ENCODE results near the gene GIGYF2.
"Not testable (repeated sequence)": the region's sequence is repeated elsewhere in the genome, so short reads cannot be mapped to it uniquely, and the experiment has no call there.

GIGYF2 gene

DNA sequence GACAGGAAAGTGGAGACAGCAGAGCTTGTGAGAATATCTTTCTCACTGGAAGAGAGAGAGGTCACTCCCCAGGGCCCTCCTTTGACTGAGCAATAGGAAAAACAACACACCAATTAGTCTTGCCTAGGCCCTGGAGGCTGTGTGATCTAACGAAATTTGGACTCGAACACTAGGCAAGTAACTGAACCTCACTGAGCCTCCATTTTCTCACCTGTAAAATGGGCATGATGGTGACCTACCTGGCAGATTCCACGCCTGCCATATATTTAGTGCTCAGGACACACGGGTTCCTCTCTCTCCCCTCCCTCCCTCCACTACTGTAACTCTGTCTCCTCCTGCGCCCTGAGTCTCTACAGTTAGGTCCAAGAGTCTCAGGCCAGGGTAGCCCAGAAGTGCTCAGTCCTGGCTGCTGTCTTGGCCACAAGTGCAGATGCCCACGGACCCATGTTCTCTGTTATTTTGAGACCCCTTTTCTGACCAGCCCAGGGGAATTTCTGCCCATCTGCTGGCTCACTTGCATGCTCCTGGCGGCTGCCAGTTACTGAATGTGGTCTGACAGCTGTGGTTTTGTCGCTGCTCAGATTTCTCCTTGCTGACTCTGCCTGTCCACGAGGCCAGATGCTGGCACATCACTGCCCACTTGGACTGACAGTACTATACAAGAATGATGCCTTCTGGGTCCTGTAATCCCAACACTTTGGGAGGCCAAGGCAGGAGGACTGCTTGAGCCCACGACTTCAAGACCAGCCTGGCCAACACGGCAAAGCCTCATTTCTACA, 9.6 kb upstream of the GIGYF2 start:
- no peak for TF ChIP-seq TOX (CRISPR knock-in tag; IDR thresholded peaks at IDR 0.05; ENCODE audit: borderline replicate concordance)
- TF ChIP-seq ZFP3 (CRISPR knock-in tag; IDR thresholded peaks at IDR 0.05), result no peak
- no peak for TF ChIP-seq SNAI2 (CRISPR knock-in tag; IDR thresholded peaks at IDR 0.05)
- no peak for TF ChIP-seq TCF4 (CRISPR knock-in tag; IDR thresholded peaks at IDR 0.05; ENCODE audit: borderline replicate concordance)
- TF ChIP-seq BACH2 (CRISPR knock-in tag; IDR thresholded peaks at IDR 0.05; ENCODE audit: borderline replicate concordance), result no peak
- no peak for TF ChIP-seq ESRRG (CRISPR knock-in tag; IDR thresholded peaks at IDR 0.05)
- TF ChIP-seq, protein P1, sequence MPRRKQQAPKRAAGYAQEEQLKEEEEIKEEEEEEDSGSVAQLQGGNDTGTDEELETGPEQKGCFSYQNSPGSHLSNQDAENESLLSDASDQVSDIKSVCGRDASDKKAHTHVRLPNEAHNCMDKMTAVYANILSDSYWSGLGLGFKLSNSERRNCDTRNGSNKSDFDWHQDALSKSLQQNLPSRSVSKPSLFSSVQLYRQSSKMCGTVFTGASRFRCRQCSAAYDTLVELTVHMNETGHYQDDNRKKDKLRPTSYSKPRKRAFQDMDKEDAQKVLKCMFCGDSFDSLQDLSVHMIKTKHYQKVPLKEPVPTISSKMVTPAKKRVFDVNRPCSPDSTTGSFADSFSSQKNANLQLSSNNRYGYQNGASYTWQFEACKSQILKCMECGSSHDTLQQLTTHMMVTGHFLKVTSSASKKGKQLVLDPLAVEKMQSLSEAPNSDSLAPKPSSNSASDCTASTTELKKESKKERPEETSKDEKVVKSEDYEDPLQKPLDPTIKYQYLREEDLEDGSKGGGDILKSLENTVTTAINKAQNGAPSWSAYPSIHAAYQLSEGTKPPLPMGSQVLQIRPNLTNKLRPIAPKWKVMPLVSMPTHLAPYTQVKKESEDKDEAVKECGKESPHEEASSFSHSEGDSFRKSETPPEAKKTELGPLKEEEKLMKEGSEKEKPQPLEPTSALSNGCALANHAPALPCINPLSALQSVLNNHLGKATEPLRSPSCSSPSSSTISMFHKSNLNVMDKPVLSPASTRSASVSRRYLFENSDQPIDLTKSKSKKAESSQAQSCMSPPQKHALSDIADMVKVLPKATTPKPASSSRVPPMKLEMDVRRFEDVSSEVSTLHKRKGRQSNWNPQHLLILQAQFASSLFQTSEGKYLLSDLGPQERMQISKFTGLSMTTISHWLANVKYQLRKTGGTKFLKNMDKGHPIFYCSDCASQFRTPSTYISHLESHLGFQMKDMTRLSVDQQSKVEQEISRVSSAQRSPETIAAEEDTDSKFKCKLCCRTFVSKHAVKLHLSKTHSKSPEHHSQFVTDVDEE (CRISPR knock-in tag; IDR thresholded peaks at IDR 0.05), result no peak
- TF ChIP-seq, protein P2, sequence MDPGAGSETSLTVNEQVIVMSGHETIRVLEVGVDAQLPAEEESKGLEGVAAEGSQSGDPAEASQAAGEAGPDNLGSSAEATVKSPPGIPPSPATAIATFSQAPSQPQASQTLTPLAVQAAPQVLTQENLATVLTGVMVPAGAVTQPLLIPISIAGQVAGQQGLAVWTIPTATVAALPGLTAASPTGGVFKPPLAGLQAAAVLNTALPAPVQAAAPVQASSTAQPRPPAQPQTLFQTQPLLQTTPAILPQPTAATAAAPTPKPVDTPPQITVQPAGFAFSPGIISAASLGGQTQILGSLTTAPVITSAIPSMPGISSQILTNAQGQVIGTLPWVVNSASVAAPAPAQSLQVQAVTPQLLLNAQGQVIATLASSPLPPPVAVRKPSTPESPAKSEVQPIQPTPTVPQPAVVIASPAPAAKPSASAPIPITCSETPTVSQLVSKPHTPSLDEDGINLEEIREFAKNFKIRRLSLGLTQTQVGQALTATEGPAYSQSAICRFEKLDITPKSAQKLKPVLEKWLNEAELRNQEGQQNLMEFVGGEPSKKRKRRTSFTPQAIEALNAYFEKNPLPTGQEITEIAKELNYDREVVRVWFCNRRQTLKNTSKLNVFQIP (CRISPR knock-in tag; IDR thresholded peaks at IDR 0.05; ENCODE audit: borderline replicate concordance, low read depth), result no peak
- no peak for TF ChIP-seq ARNTL (CRISPR knock-in tag; IDR thresholded peaks at IDR 0.05; ENCODE audit: borderline replicate concordance, low read depth)
- no peak for TF ChIP-seq ZNF565 (CRISPR knock-in tag; conservative IDR thresholded peaks at IDR 0.05; ENCODE audit: low read depth)
- no peak for ATAC-seq

DNA sequence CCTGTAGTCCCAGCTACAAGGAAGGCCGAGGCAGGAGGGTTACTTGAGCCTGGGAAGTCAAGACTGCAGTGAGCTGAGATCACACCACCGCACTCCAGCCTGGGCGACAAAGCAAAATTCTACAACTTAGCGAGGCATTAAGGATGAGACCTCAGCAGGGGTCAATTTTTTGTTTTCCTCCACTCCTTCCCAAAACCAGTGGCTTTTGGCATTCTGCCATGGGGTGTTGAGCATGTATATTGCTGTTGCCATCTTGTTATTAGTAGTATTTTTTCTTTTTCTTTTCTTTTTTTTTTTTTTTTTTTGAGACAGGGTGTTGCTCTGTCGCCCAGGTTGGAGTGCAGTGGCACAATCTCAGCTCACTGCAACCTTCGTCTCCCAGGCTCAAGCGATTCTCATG, 8.9 kb upstream of the GIGYF2 start:
- no peak for ATAC-seq
- TF ChIP-seq CSDC2 (CRISPR knock-in tag; IDR thresholded peaks at IDR 0.05) (no peak), TOX (CRISPR knock-in tag; IDR thresholded peaks at IDR 0.05; ENCODE audit: borderline replicate concordance) (no peak)

DNA sequence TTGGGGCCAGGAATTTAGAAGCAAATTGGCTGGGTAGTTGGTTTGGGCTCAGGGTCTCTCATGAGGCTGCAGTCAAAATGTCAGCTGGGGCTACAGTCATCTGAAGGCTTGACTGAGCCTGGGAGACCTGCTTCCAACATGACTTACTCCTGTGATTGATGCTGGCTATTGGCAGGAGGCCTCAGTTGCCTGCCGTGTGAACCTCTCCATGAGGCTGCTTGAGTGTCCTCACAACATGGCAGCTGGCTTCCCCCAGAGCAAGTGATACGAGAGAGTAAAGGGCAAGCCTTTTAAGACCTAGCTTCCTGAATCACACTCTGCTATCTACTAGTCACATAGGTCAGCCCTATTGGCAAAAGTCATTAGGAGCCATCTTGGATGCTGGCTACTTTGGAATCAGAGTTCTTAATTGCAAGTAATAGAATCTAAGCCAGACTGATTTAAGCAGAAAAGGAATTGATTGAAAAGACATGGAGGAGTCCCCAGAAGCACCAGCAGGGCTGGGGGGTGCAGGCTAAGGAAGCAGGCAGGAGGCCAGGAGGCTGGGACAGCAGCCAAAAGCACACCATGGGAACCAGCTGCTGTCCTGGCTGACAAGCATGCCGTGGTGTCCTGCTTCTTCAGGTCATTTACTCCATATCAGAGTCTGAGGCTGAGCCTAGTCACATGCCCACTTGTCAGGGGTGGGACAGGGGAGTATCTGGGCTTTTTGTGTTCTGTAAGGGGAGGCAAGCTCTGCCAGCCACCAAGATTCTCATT, 7.8 kb upstream of the GIGYF2 start:
- TF ChIP-seq RARB (CRISPR knock-in tag; IDR thresholded peaks at IDR 0.05), result no peak
- TF ChIP-seq ZNF565 (CRISPR knock-in tag; conservative IDR thresholded peaks at IDR 0.05; ENCODE audit: low read depth), result peak; percentile 92
- peak; percentile 86 for ATAC-seq

DNA sequence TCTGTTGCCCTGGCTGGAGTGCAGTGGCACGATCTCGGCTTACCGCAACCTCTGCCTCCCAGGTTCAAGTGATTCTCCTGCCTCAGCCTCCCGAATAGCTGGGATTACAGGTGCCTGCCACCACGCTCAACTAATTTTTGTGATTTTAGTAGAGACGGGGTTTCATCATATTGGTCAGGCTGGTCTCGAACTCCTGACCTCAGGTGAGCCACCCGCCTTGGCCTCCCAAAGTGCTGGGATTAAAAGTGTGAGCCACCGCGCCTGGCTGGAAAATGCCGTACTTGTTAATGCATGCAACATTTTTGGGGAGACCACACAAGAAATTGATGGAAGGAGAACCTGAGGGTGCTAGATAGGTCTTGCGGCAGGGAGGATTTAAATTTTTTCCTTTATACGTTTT, 6.0 kb upstream of the GIGYF2 start:
- not testable (repeated sequence) for ATAC-seq

DNA sequence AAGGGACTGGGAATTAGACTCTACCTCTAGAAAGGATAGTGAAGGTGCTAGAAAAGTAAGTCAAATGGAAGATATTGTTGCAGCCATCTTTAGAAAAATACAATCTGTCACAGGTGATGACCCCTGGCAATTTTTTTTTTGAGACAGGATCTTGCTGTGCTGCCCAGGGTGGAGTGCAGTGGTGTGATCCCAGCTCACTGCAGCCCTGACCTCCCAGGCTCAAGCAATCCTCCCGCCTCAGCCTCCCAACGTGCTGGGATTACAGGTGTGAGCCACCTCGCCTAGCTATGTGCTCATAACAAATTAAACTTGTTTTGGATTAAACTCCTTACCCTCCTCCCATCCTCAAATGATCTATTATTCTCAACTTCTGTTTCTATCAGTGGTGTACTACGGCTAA, 3.8 kb upstream of the GIGYF2 start:
- ATAC-seq, result no peak
- TF ChIP-seq GLIS3 (CRISPR knock-in tag; IDR thresholded peaks at IDR 0.05) (no peak), ARNTL (CRISPR knock-in tag; IDR thresholded peaks at IDR 0.05; ENCODE audit: borderline replicate concordance, low read depth) (no peak), PPARA (CRISPR knock-in tag; IDR thresholded peaks at IDR 0.05; ENCODE audit: borderline replicate concordance) (no peak), CSDC2 (CRISPR knock-in tag; IDR thresholded peaks at IDR 0.05) (no peak), ESRRG (CRISPR knock-in tag; IDR thresholded peaks at IDR 0.05) (no peak), ZNF565 (CRISPR knock-in tag; conservative IDR thresholded peaks at IDR 0.05; ENCODE audit: low read depth) (no peak), OSR1 (CRISPR knock-in tag; IDR thresholded peaks at IDR 0.05) (no peak), SNAI2 (CRISPR knock-in tag; IDR thresholded peaks at IDR 0.05) (no peak), ZNF70 (CRISPR knock-in tag; IDR thresholded peaks at IDR 0.05) (no peak), BACH2 (CRISPR knock-in tag; IDR thresholded peaks at IDR 0.05; ENCODE audit: borderline replicate concordance) (no peak), TOX (CRISPR knock-in tag; IDR thresholded peaks at IDR 0.05; ENCODE audit: borderline replicate concordance) (no peak), ZFP30 (CRISPR knock-in tag; IDR thresholded peaks at IDR 0.05) (no peak)
- TF ChIP-seq, protein P3, sequence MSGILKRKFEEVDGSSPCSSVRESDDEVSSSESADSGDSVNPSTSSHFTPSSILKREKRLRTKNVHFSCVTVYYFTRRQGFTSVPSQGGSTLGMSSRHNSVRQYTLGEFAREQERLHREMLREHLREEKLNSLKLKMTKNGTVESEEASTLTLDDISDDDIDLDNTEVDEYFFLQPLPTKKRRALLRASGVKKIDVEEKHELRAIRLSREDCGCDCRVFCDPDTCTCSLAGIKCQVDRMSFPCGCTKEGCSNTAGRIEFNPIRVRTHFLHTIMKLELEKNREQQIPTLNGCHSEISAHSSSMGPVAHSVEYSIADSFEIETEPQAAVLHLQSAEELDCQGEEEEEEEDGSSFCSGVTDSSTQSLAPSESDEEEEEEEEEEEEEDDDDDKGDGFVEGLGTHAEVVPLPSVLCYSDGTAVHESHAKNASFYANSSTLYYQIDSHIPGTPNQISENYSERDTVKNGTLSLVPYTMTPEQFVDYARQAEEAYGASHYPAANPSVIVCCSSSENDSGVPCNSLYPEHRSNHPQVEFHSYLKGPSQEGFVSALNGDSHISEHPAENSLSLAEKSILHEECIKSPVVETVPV (CRISPR knock-in tag; IDR thresholded peaks at IDR 0.05), result no peak
- TF ChIP-seq, protein P4, sequence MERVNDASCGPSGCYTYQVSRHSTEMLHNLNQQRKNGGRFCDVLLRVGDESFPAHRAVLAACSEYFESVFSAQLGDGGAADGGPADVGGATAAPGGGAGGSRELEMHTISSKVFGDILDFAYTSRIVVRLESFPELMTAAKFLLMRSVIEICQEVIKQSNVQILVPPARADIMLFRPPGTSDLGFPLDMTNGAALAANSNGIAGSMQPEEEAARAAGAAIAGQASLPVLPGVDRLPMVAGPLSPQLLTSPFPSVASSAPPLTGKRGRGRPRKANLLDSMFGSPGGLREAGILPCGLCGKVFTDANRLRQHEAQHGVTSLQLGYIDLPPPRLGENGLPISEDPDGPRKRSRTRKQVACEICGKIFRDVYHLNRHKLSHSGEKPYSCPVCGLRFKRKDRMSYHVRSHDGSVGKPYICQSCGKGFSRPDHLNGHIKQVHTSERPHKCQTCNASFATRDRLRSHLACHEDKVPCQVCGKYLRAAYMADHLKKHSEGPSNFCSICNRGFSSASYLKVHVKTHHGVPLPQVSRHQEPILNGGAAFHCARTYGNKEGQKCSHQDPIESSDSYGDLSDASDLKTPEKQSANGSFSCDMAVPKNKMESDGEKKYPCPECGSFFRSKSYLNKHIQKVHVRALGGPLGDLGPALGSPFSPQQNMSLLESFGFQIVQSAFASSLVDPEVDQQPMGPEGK (CRISPR knock-in tag; IDR thresholded peaks at IDR 0.05; ENCODE audit: borderline replicate concordance), result no peak
- TF ChIP-seq, protein P1 (CRISPR knock-in tag; IDR thresholded peaks at IDR 0.05), result no peak
- TF ChIP-seq, protein P5, sequence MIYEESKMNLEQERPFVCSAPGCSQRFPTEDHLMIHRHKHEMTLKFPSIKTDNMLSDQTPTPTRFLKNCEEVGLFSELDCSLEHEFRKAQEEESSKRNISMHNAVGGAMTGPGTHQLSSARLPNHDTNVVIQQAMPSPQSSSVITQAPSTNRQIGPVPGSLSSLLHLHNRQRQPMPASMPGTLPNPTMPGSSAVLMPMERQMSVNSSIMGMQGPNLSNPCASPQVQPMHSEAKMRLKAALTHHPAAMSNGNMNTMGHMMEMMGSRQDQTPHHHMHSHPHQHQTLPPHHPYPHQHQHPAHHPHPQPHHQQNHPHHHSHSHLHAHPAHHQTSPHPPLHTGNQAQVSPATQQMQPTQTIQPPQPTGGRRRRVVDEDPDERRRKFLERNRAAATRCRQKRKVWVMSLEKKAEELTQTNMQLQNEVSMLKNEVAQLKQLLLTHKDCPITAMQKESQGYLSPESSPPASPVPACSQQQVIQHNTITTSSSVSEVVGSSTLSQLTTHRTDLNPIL (CRISPR knock-in tag; IDR thresholded peaks at IDR 0.05; ENCODE audit: low read depth), result no peak

Measured in SK-N-SH treated with all-trans-retinoic acid at 6 μM for 48 hours (cell line).